ENCODE data around the gene NEIL1.
"Not testable (repeated sequence)": the region's sequence is repeated elsewhere in the genome, so short reads cannot be mapped to it uniquely, and the experiment has no call there.

NEIL1 gene

GRCh38 chr15:75338661-75339240 lies 8.1 kb upstream of the NEIL1 start:
- no peak for DNase-seq (ENCODE audit: insufficient read length, low spot score)
- FAIRE-seq: no peak
- no peak for TF ChIP-seq CTCF (IDR thresholded peaks at IDR 0.05; ENCODE audit: insufficient read depth, missing control alignments)

- TF ChIP-seq CTCF (IDR thresholded peaks at IDR 0.05; ENCODE audit: insufficient read depth, missing control alignments): no peak
- FAIRE-seq (no peak), DNase-seq (ENCODE audit: insufficient read length, low spot score) (no peak)
Measured at GRCh38 chr15:75339531-75340240, 7.2 kb upstream of the NEIL1 start.

GRCh38 chr15:75342221-75342620 lies 4.6 kb upstream of the NEIL1 start:
- TF ChIP-seq CTCF (IDR thresholded peaks at IDR 0.05; ENCODE audit: insufficient read depth, missing control alignments): no peak
- DNase-seq (ENCODE audit: insufficient read length, low spot score): no peak
- FAIRE-seq: no peak

- not testable (repeated sequence) for FAIRE-seq; DNase-seq (ENCODE audit: insufficient read length, low spot score)
Measured at GRCh38 chr15:75343953-75344352, 2.9 kb upstream of the NEIL1 start.

GRCh38 chr15:75347222-75348033 lies 589 bp downstream of the NEIL1 start:
- DNase-seq (ENCODE audit: insufficient read length, low spot score) (peak; percentile 81), FAIRE-seq (no peak)

GRCh38 chr15:75348034-75348561 lies 1.3 kb downstream of the NEIL1 start:
- TF ChIP-seq CTCF (IDR thresholded peaks at IDR 0.05; ENCODE audit: insufficient read depth, missing control alignments): no peak
- no peak for DNase-seq (ENCODE audit: insufficient read length, low spot score)
- FAIRE-seq: no peak

More at GRCh38 chr15:75347222-75348033, 589 bp downstream of the NEIL1 start:
- no peak for TF ChIP-seq CTCF (IDR thresholded peaks at IDR 0.05; ENCODE audit: insufficient read depth, missing control alignments)

- DNase-seq (ENCODE audit: insufficient read length, low spot score): no peak
- no peak for TF ChIP-seq CTCF (IDR thresholded peaks at IDR 0.05; ENCODE audit: insufficient read depth, missing control alignments)
- FAIRE-seq: no peak
Measured at GRCh38 chr15:75348562-75349350, 1.9 kb downstream of the NEIL1 start.

GRCh38 chr15:75349351-75349669 lies 2.5 kb downstream of the NEIL1 start:
- DNase-seq (ENCODE audit: insufficient read length, low spot score); FAIRE-seq: not testable (repeated sequence)
